ENCODE data around the gene CACNA1E.

Gene CACNA1E

GRCh38 chr1:181587870-181588438, 104.6 kb downstream of the CACNA1E start:
- DNase-seq (ENCODE audit: low read depth), result no peak

- no peak for DNase-seq (ENCODE audit: low read depth)
These were observed 105.3 kb downstream of the CACNA1E start for GRCh38 chr1:181588631-181589030.

- no peak for DNase-seq (ENCODE audit: low read depth)
These were observed 109.0 kb downstream of the CACNA1E start for GRCh38 chr1:181592255-181592859.

GRCh38 chr1:181593042-181593441, 109.7 kb downstream of the CACNA1E start:
- no peak for DNase-seq (ENCODE audit: low read depth)

- no peak for DNase-seq (ENCODE audit: low read depth)
These were observed 111.2 kb downstream of the CACNA1E start for GRCh38 chr1:181594553-181594952.

GRCh38 chr1:181595234-181595633, 111.9 kb downstream of the CACNA1E start:
- no peak for DNase-seq (ENCODE audit: low read depth)

GRCh38 chr1:181601186-181601950, 118.1 kb downstream of the CACNA1E start:
- DNase-seq (ENCODE audit: low read depth), result no peak

- no peak for DNase-seq (ENCODE audit: low read depth)
These were observed 120.6 kb downstream of the CACNA1E start for GRCh38 chr1:181603735-181604410.

GRCh38 chr1:181604482-181605249, 121.3 kb downstream of the CACNA1E start:
- DNase-seq (ENCODE audit: low read depth), result no peak

- DNase-seq (ENCODE audit: low read depth), result no peak
These were observed 124.2 kb downstream of the CACNA1E start for GRCh38 chr1:181607524-181607923.

- DNase-seq (ENCODE audit: low read depth), result no peak
These were observed 125.1 kb downstream of the CACNA1E start for GRCh38 chr1:181608386-181608785.

GRCh38 chr1:181608948-181609347, 125.6 kb downstream of the CACNA1E start:
- DNase-seq (ENCODE audit: low read depth), result no peak

- no peak for DNase-seq (ENCODE audit: low read depth)
These were observed 128.8 kb downstream of the CACNA1E start for GRCh38 chr1:181612100-181612499.

GRCh38 chr1:181618559-181618958, 135.2 kb downstream of the CACNA1E start:
- no peak for DNase-seq (ENCODE audit: low read depth)

- no peak for DNase-seq (ENCODE audit: low read depth)
These were observed 136.9 kb downstream of the CACNA1E start for GRCh38 chr1:181620183-181620582.

GRCh38 chr1:181623850-181624249, 140.5 kb downstream of the CACNA1E start:
- no peak for DNase-seq (ENCODE audit: low read depth)

GRCh38 chr1:181626279-181626938, 143.1 kb downstream of the CACNA1E start:
- no peak for DNase-seq (ENCODE audit: low read depth)

GRCh38 chr1:181630398-181630797, 147.1 kb downstream of the CACNA1E start:
- no peak for DNase-seq (ENCODE audit: low read depth)

- no peak for DNase-seq (ENCODE audit: low read depth)
These were observed 147.5 kb downstream of the CACNA1E start for GRCh38 chr1:181630838-181631237.

- DNase-seq (ENCODE audit: low read depth), result no peak
These were observed 149.2 kb downstream of the CACNA1E start for GRCh38 chr1:181632492-181632891.

GRCh38 chr1:181632960-181633359, 149.6 kb downstream of the CACNA1E start:
- no peak for DNase-seq (ENCODE audit: low read depth)

GRCh38 chr1:181635110-181635509, 151.8 kb downstream of the CACNA1E start:
- DNase-seq (ENCODE audit: low read depth), result no peak

Data from activated T-cell treated with anti-CD3 and anti-CD28 coated beads for 24 hours (primary cell).